ENCODE measurements around the gene ACSBG1.

Gene ACSBG1

DNA sequence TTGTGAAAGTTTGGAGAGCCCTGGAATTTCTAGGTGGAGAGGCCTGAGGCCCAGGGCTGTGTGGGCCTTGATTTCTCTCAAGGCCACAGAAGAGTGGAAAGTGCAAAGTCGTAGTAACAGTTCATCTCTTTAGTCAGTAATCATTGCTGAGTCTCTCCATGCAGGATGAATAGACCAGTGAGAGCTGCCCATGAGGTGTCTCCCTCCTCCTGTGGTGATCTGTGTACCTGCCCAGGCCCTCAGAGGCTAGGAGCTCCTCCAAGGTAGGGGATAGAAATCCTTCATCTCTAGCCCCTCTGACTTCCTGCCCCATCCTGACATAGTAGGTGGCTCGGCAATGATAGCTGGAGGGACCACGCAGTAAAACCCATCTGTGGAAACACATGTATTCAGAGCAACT, 92.0 kb downstream of the ACSBG1 start:
- H3K4me3 ChIP-seq (ENCODE audit: low read depth, low read length), result no peak overlapping the region
- DNase-seq (ENCODE audit: low read depth), result no peak
- in situ Hi-C loops (cut with HindIII; ENCODE audit: low sequenced_read_pairs), result no loop called here
- TF ChIP-seq, protein P1, sequence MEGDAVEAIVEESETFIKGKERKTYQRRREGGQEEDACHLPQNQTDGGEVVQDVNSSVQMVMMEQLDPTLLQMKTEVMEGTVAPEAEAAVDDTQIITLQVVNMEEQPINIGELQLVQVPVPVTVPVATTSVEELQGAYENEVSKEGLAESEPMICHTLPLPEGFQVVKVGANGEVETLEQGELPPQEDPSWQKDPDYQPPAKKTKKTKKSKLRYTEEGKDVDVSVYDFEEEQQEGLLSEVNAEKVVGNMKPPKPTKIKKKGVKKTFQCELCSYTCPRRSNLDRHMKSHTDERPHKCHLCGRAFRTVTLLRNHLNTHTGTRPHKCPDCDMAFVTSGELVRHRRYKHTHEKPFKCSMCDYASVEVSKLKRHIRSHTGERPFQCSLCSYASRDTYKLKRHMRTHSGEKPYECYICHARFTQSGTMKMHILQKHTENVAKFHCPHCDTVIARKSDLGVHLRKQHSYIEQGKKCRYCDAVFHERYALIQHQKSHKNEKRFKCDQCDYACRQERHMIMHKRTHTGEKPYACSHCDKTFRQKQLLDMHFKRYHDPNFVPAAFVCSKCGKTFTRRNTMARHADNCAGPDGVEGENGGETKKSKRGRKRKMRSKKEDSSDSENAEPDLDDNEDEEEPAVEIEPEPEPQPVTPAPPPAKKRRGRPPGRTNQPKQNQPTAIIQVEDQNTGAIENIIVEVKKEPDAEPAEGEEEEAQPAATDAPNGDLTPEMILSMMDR (IDR thresholded peaks at IDR 0.05; ENCODE audit: low read depth, low read length, missing control alignments), result no peak

DNA sequence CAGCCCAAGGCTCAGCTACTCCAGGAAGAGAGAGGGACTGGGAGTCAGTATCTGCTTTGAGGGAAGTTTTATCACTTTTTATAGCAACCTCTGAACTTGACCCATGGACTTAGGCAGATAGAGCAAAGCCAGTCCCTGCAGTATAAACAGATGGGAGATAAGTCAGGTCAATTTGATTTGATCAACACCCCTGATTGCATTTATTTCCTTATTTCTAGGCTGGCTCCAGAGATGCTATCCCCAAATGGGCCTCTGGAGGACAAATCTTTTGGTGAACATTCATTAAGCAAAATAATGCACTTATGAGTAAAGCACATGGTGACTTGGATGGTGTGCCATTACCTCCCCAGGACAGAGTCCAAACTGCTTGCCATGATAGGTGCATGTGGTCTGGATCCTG, 94.1 kb downstream of the ACSBG1 start:
- TF ChIP-seq, protein P1 (IDR thresholded peaks at IDR 0.05; ENCODE audit: low read depth, low read length, missing control alignments), result no peak
- DNase-seq (ENCODE audit: low read depth), result no peak
- H3K4me3 ChIP-seq (ENCODE audit: low read depth, low read length), result no peak overlapping the region
- in situ Hi-C loops (cut with HindIII; ENCODE audit: low sequenced_read_pairs), result no loop called here

DNA sequence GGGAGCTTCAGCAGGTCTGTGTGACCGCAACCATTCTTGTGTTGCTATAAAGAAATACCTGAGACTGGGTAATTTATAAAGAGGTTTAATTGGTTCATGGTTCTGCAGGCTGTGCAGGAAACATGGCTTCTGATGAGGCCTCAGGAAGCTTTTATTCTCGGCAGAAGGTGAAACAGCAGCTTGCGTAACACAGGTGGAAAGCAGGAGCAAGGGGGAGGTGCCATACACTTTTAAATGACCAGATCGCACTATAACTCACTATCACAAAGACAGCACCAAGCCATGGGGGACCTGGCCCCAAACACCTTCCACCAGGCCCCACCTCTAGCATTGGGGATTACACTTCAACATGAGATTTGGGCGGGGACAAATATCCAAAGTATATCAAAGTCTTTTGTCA, 94.8 kb downstream of the ACSBG1 start:
- no peak for DNase-seq (ENCODE audit: low read depth)
- in situ Hi-C loops (cut with HindIII; ENCODE audit: low sequenced_read_pairs), result no loop called here
- H3K4me3 ChIP-seq (ENCODE audit: low read depth, low read length), result no peak overlapping the region
- TF ChIP-seq, protein P1 (IDR thresholded peaks at IDR 0.05; ENCODE audit: low read depth, low read length, missing control alignments), result no peak

- no peak for DNase-seq (ENCODE audit: low read depth)
- in situ Hi-C loops (cut with HindIII; ENCODE audit: low sequenced_read_pairs), result no loop called here
- TF ChIP-seq, protein P1 (IDR thresholded peaks at IDR 0.05; ENCODE audit: low read depth, low read length, missing control alignments), result no peak
- H3K4me3 ChIP-seq (ENCODE audit: low read depth, low read length), result no peak overlapping the region
These were observed 100.6 kb downstream of the ACSBG1 start for GRCh38 chr15:78133801-78134200.

DNA sequence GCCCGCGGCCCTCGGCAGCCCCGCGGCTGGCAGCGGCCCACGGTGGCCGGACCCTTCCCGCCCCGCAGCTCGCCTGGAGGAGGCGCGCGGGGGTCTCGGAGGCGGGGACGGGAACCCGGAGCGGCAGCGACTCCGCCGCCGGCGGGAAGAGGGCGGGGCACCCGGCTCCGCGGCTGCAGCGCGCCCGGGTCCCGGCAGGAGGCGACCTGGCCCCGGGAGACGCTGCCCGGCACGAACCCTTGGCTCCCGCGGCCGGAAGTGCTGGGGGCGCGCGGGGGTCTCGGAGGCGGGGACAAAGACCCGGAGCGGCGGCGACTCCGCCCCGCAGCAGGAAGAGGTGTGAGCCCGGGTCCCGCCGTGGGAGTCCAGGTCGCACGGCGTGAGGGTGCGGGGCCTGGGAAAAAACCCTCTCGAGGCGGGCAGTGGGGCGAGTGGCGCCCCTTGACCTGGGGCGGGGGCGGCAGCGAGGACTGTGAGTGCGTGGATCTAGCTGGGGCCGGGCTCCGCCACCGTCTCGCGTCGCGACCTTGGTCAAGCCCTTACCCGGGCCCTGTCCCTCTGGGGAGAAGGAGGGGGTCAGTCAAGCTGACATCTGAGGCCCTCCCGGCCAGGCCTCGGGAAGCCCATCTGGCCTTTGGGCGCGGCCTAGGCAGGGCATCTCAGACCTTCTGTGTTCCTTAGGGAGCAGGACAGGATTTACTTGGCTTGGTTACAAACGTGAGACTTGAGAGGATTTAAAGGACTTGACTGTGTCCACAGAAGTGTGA, 102.9 kb downstream of the ACSBG1 start, which contains the start of gene CIB2:
TSS of gene CIB2 (minus strand) at position 151 of the 767 bp plus-strand sequence. CDS start 230 bp downstream, outside the sequence.
- TF ChIP-seq, protein P1 (IDR thresholded peaks at IDR 0.05; ENCODE audit: low read depth, low read length, missing control alignments), result peak; percentile 47
- peak; percentile 8 for DNase-seq (ENCODE audit: low read depth)
- peak within 1 kb of the TSS; percentile 67 for H3K4me3 ChIP-seq (ENCODE audit: low read depth, low read length)
- in situ Hi-C loops (cut with HindIII; ENCODE audit: low sequenced_read_pairs), result no loop called here

- TF ChIP-seq, protein P1 (IDR thresholded peaks at IDR 0.05; ENCODE audit: low read depth, low read length, missing control alignments), result no peak
- DNase-seq (ENCODE audit: low read depth), result no peak
- in situ Hi-C loops (cut with HindIII; ENCODE audit: low sequenced_read_pairs), result no loop called here
- peak overlapping the region; percentile 67 for H3K4me3 ChIP-seq (ENCODE audit: low read depth, low read length)
These were observed 103.7 kb downstream of the ACSBG1 start for GRCh38 chr15:78130466-78131294.
